Epithelial cell of esophagus (primary cell): Measurements from ENCODE around the gene ASTN2.

Experiments
- DNase-seq: peaks from one replicate; pipeline ENCODE4 v3.0.0; 2010; ENCODE audit warnings: low read depth
- H3K4me3 ChIP-seq: 2 replicates; pipeline ENCODE4 v1.5.1; 2011; ENCODE audit warnings: mild to moderate bottlenecking, low read length, control low read depth
- CTCF ChIP-seq: IDR thresholded peaks from 2 replicates; pipeline ENCODE4 v1.5.1; 2011; ENCODE audit warnings: low read depth, mild to moderate bottlenecking, low read length, control low read depth, inconsistent platforms; ENCODE audit not compliant: insufficient read depth; ENCODE audit errors: missing control alignments

Gene ASTN2

GRCh38 chr9:116471944-116472506 lies 942.8 kb downstream of the ASTN2 start:
- no peak for TF ChIP-seq CTCF
- no peak for DNase-seq
- no peak overlapping the region for H3K4me3 ChIP-seq

- no peak overlapping the region for H3K4me3 ChIP-seq
- no peak for DNase-seq
- TF ChIP-seq CTCF: no peak
These were observed 943.6 kb downstream of the ASTN2 start for GRCh38 chr9:116471093-116471906.

- H3K4me3 ChIP-seq: no peak overlapping the region
- DNase-seq: no peak
- TF ChIP-seq CTCF: no peak
These were observed 945.9 kb downstream of the ASTN2 start for GRCh38 chr9:116468793-116469527.

GRCh38 chr9:116468369-116468768 lies 946.5 kb downstream of the ASTN2 start:
- H3K4me3 ChIP-seq: no peak overlapping the region
- no peak for DNase-seq
- TF ChIP-seq CTCF: no peak

GRCh38 chr9:116467740-116468351 lies 947.0 kb downstream of the ASTN2 start:
- no peak for DNase-seq
- no peak overlapping the region for H3K4me3 ChIP-seq
- TF ChIP-seq CTCF: no peak

GRCh38 chr9:116466271-116467235 lies 948.3 kb downstream of the ASTN2 start:
- TF ChIP-seq CTCF: no peak
- no peak for DNase-seq

More at GRCh38 chr9:116466271-116467235, 948.3 kb downstream of the ASTN2 start:
- H3K4me3 ChIP-seq: no peak overlapping the region
